Endothelial cell of umbilical vein (primary cell): ENCODE measurements around the gene SEC24C. TPM values are rescaled to one million over a fixed set of nuclear protein-coding genes. Genes with fewer than 3 reads are reported as not detected.
A peak's percentile ranks its signal among the peaks of the same experiment; 100 is the strongest.

Source experiments
- BruUV-seq: library from RNA; stranded (reverse); fragments of 400-500 nt; replicated peaks from 2 replicates; lab custom pipeline; 2021; lab: Mats Ljungman, UMichigan
- CTCF ChIA-PET: fragments of 300-600, 350-600 bp; sonication (Branson Sonifier 250); formaldehyde crosslinking; loops from one replicate; lab custom pipeline; 2021; ENCODE audit warnings: antibody characterized with exemption, inconsistent platforms; lab: Charles Lee
- POLR2A ChIA-PET: fragments of 300-600, 350-600 bp; sonication (Branson Sonifier 250); formaldehyde crosslinking; loops from one replicate; lab custom pipeline; 2021; ENCODE audit warnings: antibody characterized with exemption, inconsistent platforms; lab: Charles Lee
- DNase-seq: peaks from one replicate; pipeline ENCODE4 v3.0.0-alpha.2; 2011; ENCODE audit warnings: low read depth, low spot score
- FAIRE-seq: peaks from 2 replicates; lab custom pipeline; 2011; peaks lifted over from hg19 to GRCh38; lab: Jason Lieb, UNC
- H2AFZ ChIP-seq: 2 replicates; pipeline ENCODE4 v1.6.0; 2012; ENCODE audit warnings: low read depth, low read length, control low read depth, inconsistent platforms
- H3K27ac ChIP-seq: 2 replicates; pipeline ENCODE4 v1.5.1; 2011; ENCODE audit warnings: low read depth, mild to moderate bottlenecking, control low read depth, low read length, moderate library complexity; ENCODE audit not compliant: insufficient read depth
- H3K27me3 ChIP-seq, 2 experiments: 2 replicates each; pipeline versions ENCODE4 v1.6.0 to v1.6.1; 2011; ENCODE audit warnings: low read length in 2 of 2, mixed read lengths in 1 of 2; ENCODE audit not compliant: control insufficient read depth in 2 of 2, insufficient read depth in 2 of 2
- H3K36me3 ChIP-seq, 2 experiments: 2 replicates in 1 of 2; 3 replicates in 1 of 2; pipeline ENCODE4 v1.5.1; 2011; ENCODE audit warnings: low read length in 2 of 2, mild to moderate bottlenecking in 1 of 2, moderate library complexity in 1 of 2; ENCODE audit not compliant: control insufficient read depth in 2 of 2, insufficient read depth in 2 of 2; ENCODE audit errors: extremely low read depth in 1 of 2
- H3K4me1 ChIP-seq: 3 replicates; pipeline ENCODE4 v1.5.1; 2011; ENCODE audit warnings: mild to moderate bottlenecking, low read length; ENCODE audit not compliant: control insufficient read depth, insufficient read depth; ENCODE audit errors: extremely low read depth
- H3K4me2 ChIP-seq: 2 replicates; pipeline ENCODE4 v1.6.1; 2011; ENCODE audit warnings: low read length, control low read depth, mixed read lengths; ENCODE audit not compliant: insufficient read depth
- H3K4me3 ChIP-seq, 3 experiments: fragments of 200-600 bp in 1 of 3; sonication (generic), shearing (Covaris generic) in 1 of 3; replicated peaks in 1 of 3; 2 replicates each; pipeline ENCODE4 v1.5.1; 2011 to 2016; ENCODE audit warnings: control low read depth in 3 of 3, low read length in 3 of 3, mild to moderate bottlenecking in 2 of 3, inconsistent platforms in 1 of 3, low read depth in 1 of 3, moderate library complexity in 1 of 3; ENCODE audit not compliant: insufficient read depth in 1 of 3
- H3K79me2 ChIP-seq: 2 replicates; pipeline ENCODE4 v1.6.0; 2012; ENCODE audit warnings: low read length, inconsistent platforms; ENCODE audit not compliant: control insufficient read depth, insufficient read depth
- H3K9ac ChIP-seq: replicated peaks from 2 replicates; pipeline ENCODE3; 2011; ENCODE audit warnings: low read length, control low read depth; ENCODE audit not compliant: insufficient read depth; ENCODE audit errors: extremely low read depth
- H3K9me1 ChIP-seq: replicated peaks from 3 replicates; pipeline ENCODE4 v1.6.0; 2011; ENCODE audit warnings: mild to moderate bottlenecking, low read length; ENCODE audit not compliant: control insufficient read depth, insufficient read depth; ENCODE audit errors: extremely low read depth
- H3K9me3 ChIP-seq: replicated peaks from 2 replicates; pipeline ENCODE4 v1.5.1; 2012; ENCODE audit warnings: low read length, inconsistent platforms; ENCODE audit not compliant: control insufficient read depth, insufficient read depth
- H4K20me1 ChIP-seq: replicated peaks from 2 replicates; pipeline ENCODE3; 2011; ENCODE audit warnings: mild to moderate bottlenecking, low read length; ENCODE audit not compliant: control insufficient read depth, insufficient read depth; ENCODE audit errors: extremely low read depth
- EZH2 ChIP-seq: IDR thresholded peaks from 2 replicates; pipeline ENCODE4 v1.6.1; 2012; ENCODE audit warnings: borderline replicate concordance, low read depth, mild to moderate bottlenecking, moderate library complexity, low read length, inconsistent platforms; ENCODE audit not compliant: severe bottlenecking
- FOS ChIP-seq: IDR thresholded peaks from 2 replicates; pipeline ENCODE4 v1.6.1; 2011; ENCODE audit warnings: mild to moderate bottlenecking, low read length, moderate library complexity, borderline replicate concordance; ENCODE audit not compliant: insufficient read depth
- GATA2 ChIP-seq: IDR thresholded peaks from 2 replicates; pipeline ENCODE4 v1.7.0; 2011; ENCODE audit warnings: low read depth, mild to moderate bottlenecking, moderate library complexity, mixed read lengths, low read length; ENCODE audit not compliant: insufficient read length, insufficient read depth
- JUN ChIP-seq: IDR thresholded peaks from 2 replicates; pipeline ENCODE4 v1.6.1; 2011; ENCODE audit warnings: borderline replicate concordance, low read depth; ENCODE audit not compliant: insufficient read length, insufficient read depth
- MYC ChIP-seq: IDR thresholded peaks from one replicate; pipeline ENCODE4 v1.6.1; 2011; ENCODE audit warnings: mild to moderate bottlenecking, low read depth, low read length
- POLR2A ChIP-seq: IDR thresholded peaks from 2 replicates; pipeline ENCODE4 v1.6.1; 2012; ENCODE audit warnings: low read depth, mild to moderate bottlenecking, control low read depth, low read length
- POLR2AphosphoS5 ChIP-seq: IDR thresholded peaks from 2 replicates; pipeline ENCODE4 v1.6.1; 2012; ENCODE audit warnings: low read depth, mild to moderate bottlenecking, control low read depth, low read length, moderate library complexity; ENCODE audit not compliant: insufficient read depth
- dilution Hi-C: fragments of 300-500 bp; cut with MboI; formaldehyde crosslinking; loops from one replicate; pipeline ENCODE4 v1.15.0; 2019; ENCODE audit warnings: low sequenced_read_pairs; ENCODE audit not compliant: extremely low pct_ligation_motif_present
- intact Hi-C: fragments of 100-400 bp; cut with micrococcal nuclease; formaldehyde crosslinking; loops from one replicate; pipeline ENCODE4 v1.10.0; 2022
- polyA plus RNA-seq, 4 experiments: library from polyadenylated mRNA; depleted of rRNA in 3 of 4; stranded (reverse) in 3 of 4; unstranded in 1 of 4; fragments of >200 nt; gene quantifications; 2 replicates each; pipeline versions ENCODE4 v1.2.1 to v1.2.3, GENCODE V29; 2011 to 2012; ENCODE audit warnings: missing spikeins in 1 of 4
- total RNA-seq: library from RNA; stranded (reverse); gene quantifications from 2 replicates; pipeline ENCODE4 v1.2.3, GENCODE V29; 2021
- TF ChIP-seq, protein P1 (sequence below), 2 donors: IDR thresholded peaks; 1 replicate in 1 of 2; 2 replicates in 1 of 2; pipeline ENCODE4 v1.5.1; 2011; ENCODE audit warnings: low read length in 2 of 2, mild to moderate bottlenecking in 2 of 2, moderate library complexity in 2 of 2, control low read depth in 1 of 2, inconsistent platforms in 1 of 2, low read depth in 1 of 2; ENCODE audit not compliant: insufficient read depth in 1 of 2; ENCODE audit errors: extremely low read depth in 1 of 2
- TF ChIP-seq, protein P2 (sequence below): IDR thresholded peaks from 2 replicates; pipeline ENCODE4 v1.6.1; 2011; ENCODE audit not compliant: insufficient read depth, insufficient read length

SEC24C gene
- total and polyA plus RNA-seq, 2 donors (not counting 3 experiments of a cell fraction or from before 2014, with no cell fraction given): 95.5 to 108 TPM

DNA sequence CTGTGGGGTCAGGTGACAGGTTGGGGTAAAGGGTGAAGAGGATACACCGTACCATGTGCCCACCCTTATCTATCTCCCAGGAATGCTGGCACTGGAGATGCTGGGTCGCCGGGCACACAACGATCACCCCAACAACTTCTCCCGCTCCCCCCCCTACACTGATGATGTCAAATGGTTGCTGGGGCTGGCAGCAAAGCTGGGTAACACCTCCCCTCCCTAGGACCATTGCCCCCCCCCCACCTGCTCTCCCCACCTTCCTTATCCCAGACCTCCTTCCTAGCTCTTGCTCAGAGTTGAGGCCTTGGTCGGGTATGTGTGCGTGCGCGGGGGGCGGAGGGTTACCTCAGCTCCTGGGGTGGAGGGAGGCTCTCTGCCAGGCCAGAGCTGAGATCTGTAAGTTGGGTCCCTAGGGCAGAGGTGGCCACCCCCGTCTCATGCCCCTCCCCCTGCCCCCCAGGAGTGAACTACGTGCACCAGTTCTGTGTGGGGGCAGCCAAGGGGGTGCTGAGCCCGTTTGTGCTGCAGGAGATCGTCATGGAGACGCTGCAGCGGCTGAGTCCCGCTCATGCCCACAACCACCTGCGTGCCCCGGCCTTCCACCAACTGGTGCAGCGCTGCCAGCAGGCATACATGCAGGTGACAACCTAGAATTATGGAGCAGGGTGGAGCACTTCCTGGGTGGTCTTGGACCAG is 56.5 kb downstream of the SEC24C start:
- Histone ChIP-seq H3K36me3 (peaks cover 25 to 59% of the 10 kb centered on the region in 2 experiments), H3K9me1 (no peaks in the 10 kb centered on the region), H3K4me2 (no peak overlapping the region), H3K4me3 (no peak overlapping the region), H2AFZ (no peak overlapping the region), H4K20me1 (no peaks in the 10 kb centered on the region), H3K9me3 (no peaks in the 10 kb centered on the region), H3K79me2 (no peaks in the 10 kb centered on the region), H3K27me3 (no peaks in the 10 kb centered on the region), H3K4me1 (no peaks in the 10 kb centered on the region), H3K27ac (no peak overlapping the region), H3K9ac (no peak overlapping the region)
- dilution Hi-C loops: no loop called here
- ChIA-PET POLR2A (interaction anchor here (0.9 kb wide), 1 partner anchor 10 kb away, joined by 3 read pairs; no protein-coding TSS in a partner anchor), CTCF (interaction anchor here (1.0 kb wide), 1 partner anchor 10 kb away, joined by 5 read pairs; no protein-coding TSS in a partner anchor)
- TF ChIP-seq, protein P1, sequence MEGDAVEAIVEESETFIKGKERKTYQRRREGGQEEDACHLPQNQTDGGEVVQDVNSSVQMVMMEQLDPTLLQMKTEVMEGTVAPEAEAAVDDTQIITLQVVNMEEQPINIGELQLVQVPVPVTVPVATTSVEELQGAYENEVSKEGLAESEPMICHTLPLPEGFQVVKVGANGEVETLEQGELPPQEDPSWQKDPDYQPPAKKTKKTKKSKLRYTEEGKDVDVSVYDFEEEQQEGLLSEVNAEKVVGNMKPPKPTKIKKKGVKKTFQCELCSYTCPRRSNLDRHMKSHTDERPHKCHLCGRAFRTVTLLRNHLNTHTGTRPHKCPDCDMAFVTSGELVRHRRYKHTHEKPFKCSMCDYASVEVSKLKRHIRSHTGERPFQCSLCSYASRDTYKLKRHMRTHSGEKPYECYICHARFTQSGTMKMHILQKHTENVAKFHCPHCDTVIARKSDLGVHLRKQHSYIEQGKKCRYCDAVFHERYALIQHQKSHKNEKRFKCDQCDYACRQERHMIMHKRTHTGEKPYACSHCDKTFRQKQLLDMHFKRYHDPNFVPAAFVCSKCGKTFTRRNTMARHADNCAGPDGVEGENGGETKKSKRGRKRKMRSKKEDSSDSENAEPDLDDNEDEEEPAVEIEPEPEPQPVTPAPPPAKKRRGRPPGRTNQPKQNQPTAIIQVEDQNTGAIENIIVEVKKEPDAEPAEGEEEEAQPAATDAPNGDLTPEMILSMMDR (IDR thresholded peaks at IDR 0.05; ENCODE audit: extremely low read depth in 1 of 2, insufficient read depth in 1 of 2, low read depth in 1 of 2, low read length in 2 of 2): no peak
- TF ChIP-seq JUN: no peak
- DNase-seq: no peak
- intact Hi-C loops: no loop called here
- BruUV-seq: no TSS peak
- no peak for FAIRE-seq

DNA sequence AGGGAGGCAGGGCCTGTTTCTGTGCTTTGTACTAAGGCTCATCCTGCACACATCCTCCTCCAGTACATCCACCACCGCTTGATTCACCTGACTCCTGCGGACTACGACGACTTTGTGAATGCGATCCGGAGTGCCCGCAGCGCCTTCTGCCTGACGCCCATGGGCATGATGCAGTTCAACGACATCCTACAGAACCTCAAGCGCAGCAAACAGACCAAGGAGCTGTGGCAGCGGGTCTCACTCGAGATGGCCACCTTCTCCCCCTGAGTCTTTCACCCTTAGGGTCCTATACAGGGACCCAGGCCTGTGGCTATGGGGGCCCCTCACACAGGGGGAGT is 57.0 kb downstream of the SEC24C start:
- Histone ChIP-seq H3K9ac (no peak overlapping the region), H3K36me3 (peaks cover 25 to 57% of the 10 kb centered on the region in 2 experiments), H3K9me1 (no peaks in the 10 kb centered on the region), H3K27me3 (no peaks in the 10 kb centered on the region), H4K20me1 (no peaks in the 10 kb centered on the region), H3K4me2 (no peak overlapping the region), H3K4me3 (no peak overlapping the region), H3K27ac (no peak overlapping the region), H3K79me2 (no peaks in the 10 kb centered on the region), H3K9me3 (no peaks in the 10 kb centered on the region), H2AFZ (no peak overlapping the region), H3K4me1 (no peaks in the 10 kb centered on the region)
- TF ChIP-seq FOS (no peak), MYC (no peak), POLR2AphosphoS5 (no peak), POLR2A (no peak), GATA2 (no peak), EZH2 (no peak), JUN (no peak)
- TF ChIP-seq, protein P1 (IDR thresholded peaks at IDR 0.05; ENCODE audit: extremely low read depth in 1 of 2, insufficient read depth in 1 of 2, low read depth in 1 of 2, low read length in 2 of 2): no peak
- TF ChIP-seq, protein P2, sequence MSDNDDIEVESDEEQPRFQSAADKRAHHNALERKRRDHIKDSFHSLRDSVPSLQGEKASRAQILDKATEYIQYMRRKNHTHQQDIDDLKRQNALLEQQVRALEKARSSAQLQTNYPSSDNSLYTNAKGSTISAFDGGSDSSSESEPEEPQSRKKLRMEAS: no peak
- DNase-seq (no peak), FAIRE-seq (no peak)
- ChIA-PET POLR2A (no interaction called here), CTCF (interaction anchor here (1.0 kb wide), 1 partner anchor 9 kb away, joined by 5 read pairs; no protein-coding TSS in a partner anchor)
- intact Hi-C loops (no loop called here), dilution Hi-C loops (no loop called here)
- TSS peak; percentile 61 for BruUV-seq
